ENCODE results near the gene NEU1. TPM values are rescaled to one million over a fixed set of nuclear protein-coding genes. Genes with fewer than 3 reads are reported as not detected.
"Not testable (repeated sequence)": the region's sequence is repeated elsewhere in the genome, so short reads cannot be mapped to it uniquely, and the experiment has no call there.

NEU1 gene
- total RNA-seq, 4 donors from 2014 or later: 13.6 to 23.6 (median 17.3) TPM

GRCh38 chr6:31814677-31815024, 48.0 kb downstream of the NEU1 start:
- H3K36me3 ChIP-seq: no peaks in the 10 kb centered on the region
- H3K9me3 ChIP-seq: no peaks in the 10 kb centered on the region
- 0 to 1% methylated on average over 5 to 9 of the region's 13 CpGs for whole genome bisulfite sequencing, 2 donors
- no peak for TF ChIP-seq CTCF (IDR thresholded peaks at IDR 0.05)
- TF ChIP-seq POLR2A (IDR thresholded peaks at IDR 0.05): peak in 3 of 4 donors; percentile 17 to 28 (median 26)
- intact Hi-C loops (cut with DNase I): no loop called here
- H3K4me1 ChIP-seq: peaks cover 22 to 48% (median 26%) of the 10 kb centered on the region in 3 donors
- H3K27me3 ChIP-seq: no peaks in the 10 kb centered on the region
- H3K4me3 ChIP-seq: peak overlapping the region; percentile 50 to 84 (median 64)
- peak overlapping the region; percentile 91 to 99 (median 97) for H3K27ac ChIP-seq
- peak; percentile 45 for DNase-seq

DNA sequence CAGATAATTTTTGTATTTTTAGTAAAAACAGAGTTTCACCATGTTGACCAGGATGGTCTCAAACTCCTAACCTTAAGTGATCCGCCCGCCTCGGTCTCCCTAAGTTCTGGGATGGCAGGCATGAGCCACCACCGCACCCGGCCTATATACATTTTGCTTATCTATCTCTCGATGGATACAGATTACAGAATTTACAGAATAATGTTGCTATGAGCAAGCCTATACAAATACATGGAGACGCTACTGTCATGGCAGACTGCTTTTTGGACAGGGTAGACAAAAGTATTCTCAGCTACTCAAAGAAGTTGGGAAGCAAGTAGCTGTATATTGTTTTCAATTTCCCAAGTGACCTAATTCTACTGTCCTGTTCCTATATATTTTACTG, 49.2 kb downstream of the NEU1 start:
- no peak for TF ChIP-seq CTCF (IDR thresholded peaks at IDR 0.05)
- TF ChIP-seq POLR2A (IDR thresholded peaks at IDR 0.05): no peak
- H3K27me3 ChIP-seq: no peaks in the 10 kb centered on the region
- DNase-seq: no peak
- H3K4me3 ChIP-seq: peak overlapping the region in 3 of 4 donors; percentile 63 to 84 (median 64)
- peaks cover 11 to 36% (median 14%) of the 10 kb centered on the region in 3 donors for H3K4me1 ChIP-seq
- WGBS, 2 donors: 94 to 95% methylated on average over 7 of the region's 7 CpGs
- H3K36me3 ChIP-seq: no peaks in the 10 kb centered on the region
- intact Hi-C loops (cut with DNase I): no loop called here
- no peaks in the 10 kb centered on the region for H3K9me3 ChIP-seq
- peak overlapping the region; percentile 91 to 99 (median 97) for H3K27ac ChIP-seq

DNA sequence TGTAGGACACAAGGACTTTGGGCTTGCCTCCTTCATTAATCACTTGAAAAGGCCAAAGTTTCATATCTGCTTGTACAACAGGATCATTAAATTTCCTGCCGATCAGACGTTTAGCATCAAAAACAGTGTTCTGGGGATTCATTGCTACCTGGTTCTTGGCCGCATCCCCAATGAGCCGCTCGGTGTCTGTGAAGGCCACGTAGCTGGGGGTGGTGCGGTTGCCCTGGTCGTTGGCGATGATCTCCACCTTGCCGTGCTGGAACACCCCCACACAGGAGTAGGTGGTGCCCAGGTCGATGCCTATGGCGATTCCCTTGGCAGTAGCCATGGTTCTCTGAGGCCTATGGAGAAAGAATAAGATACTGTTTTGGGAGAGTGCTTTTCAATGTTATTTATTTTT, 51.0 kb downstream of the NEU1 start:
- Histone ChIP-seq H3K4me3 (no peak overlapping the region), H3K27ac (no peak overlapping the region), H3K27me3 (no peaks in the 10 kb centered on the region), H3K4me1 (peaks cover 11 to 34% (median 20%) of the 10 kb centered on the region in 3 donors), H3K9me3 (no peaks in the 10 kb centered on the region), H3K36me3 (no peaks in the 10 kb centered on the region)
- intact Hi-C loops (cut with DNase I): no loop called here
- DNase-seq: no peak
- WGBS, 2 donors: 92 to 94% methylated on average over 9 to 12 of the region's 12 CpGs
- TF ChIP-seq POLR2A (IDR thresholded peaks at IDR 0.05) (no peak), CTCF (IDR thresholded peaks at IDR 0.05) (no peak)

- H3K27me3 ChIP-seq; H3K27ac ChIP-seq; intact Hi-C loops (cut with DNase I); H3K36me3 ChIP-seq; DNase-seq; H3K4me3 ChIP-seq; H3K9me3 ChIP-seq: not testable (repeated sequence)
- 83 to 92% methylated on average over 5 to 10 of the region's 10 CpGs for WGBS, 2 donors
- peaks cover 11 to 38% (median 25%) of the 10 kb centered on the region in 3 donors for H3K4me1 ChIP-seq
Observed at GRCh38 chr6:31808599-31808998, 54.0 kb downstream of the NEU1 start.

Small RNA genes within 50 kb of the gene (small RNA-seq; reads per million reads assigned to genes)
- 1,037 to 1,472 (median 1,148) reads per million in 4 donors for gene SNORD48
- 0 reads per million in 4 donors for gene SNORD52

Other genes starting within 250 kb of the NEU1 start
- 10 to 100 TPM in 2 of 4 donors, 1 to 10 TPM in 2; 2.4 to 30.7 (median 15.1) TPM for gene AIF1, start 247.6 kb downstream of the NEU1 start, total RNA-seq
- gene PRRC2A, start 242.1 kb downstream of the NEU1 start, total RNA-seq: 10 to 100 TPM; 42.8 to 84.9 (median 67.7) TPM
- gene BAG6, start 210.2 kb downstream of the NEU1 start, total RNA-seq: 100 to 1,000 TPM; 129 to 217 (median 163) TPM
- gene APOM, start 206.9 kb downstream of the NEU1 start, total RNA-seq: 1 to 10 TPM in 2 of 4 donors, under 1 TPM in 2; 0.67 to 2.1 (median 1.1) TPM
- 10 to 100 TPM; 28.8 to 34.4 (median 31.7) TPM for gene C6orf47, start 202.0 kb downstream of the NEU1 start, total RNA-seq
- 10 to 100 TPM in 2 of 4 donors, 1 to 10 TPM in 2; 6.9 to 16.0 (median 10.9) TPM for gene GPANK1, start 197.8 kb downstream of the NEU1 start, total RNA-seq
- 100 to 1,000 TPM; 155 to 204 (median 186) TPM for gene CSNK2B, start 196.7 kb downstream of the NEU1 start, total RNA-seq
- 1 to 10 TPM in 3 of 4 donors, under 1 TPM in 1; 0.70 to 9.5 (median 4.5) TPM for gene LY6G5B, start 192.8 kb downstream of the NEU1 start, total RNA-seq
- under 1 TPM in 2 of 4 donors, not detected in 2; 0.57 to 0.83 TPM for gene LY6G5C, start 181.8 kb downstream of the NEU1 start, total RNA-seq
- gene ABHD16A, start 159.5 kb downstream of the NEU1 start, total RNA-seq: 10 to 100 TPM; 38.5 to 43.3 (median 40.1) TPM
- gene LY6G6F, start 156.0 kb downstream of the NEU1 start, total RNA-seq: not detected
- gene LY6G6D, start 147.5 kb downstream of the NEU1 start, total RNA-seq: not detected
- 10 to 100 TPM in 1 of 4 donors, 1 to 10 TPM in 2, under 1 TPM in 1; 0.53 to 14.6 (median 2.4) TPM for gene LY6G6C, start 141.1 kb downstream of the NEU1 start, total RNA-seq
- gene MPIG6B, start 139.4 kb downstream of the NEU1 start, total RNA-seq: 1 to 10 TPM in 1 of 4 donors, under 1 TPM in 3; 0.12 to 1.4 (median 0.73) TPM
- gene DDAH2, start 133.5 kb downstream of the NEU1 start, total RNA-seq: 10 to 100 TPM; 16.4 to 59.3 (median 28.2) TPM
- gene CLIC1, start 126.3 kb downstream of the NEU1 start, total RNA-seq: 100 to 1,000 TPM; 289 to 440 (median 365) TPM
- 1 to 10 TPM; 2.3 to 7.9 (median 6.8) TPM for gene MSH5, start 122.8 kb downstream of the NEU1 start, total RNA-seq
- gene SAPCD1, start 100.2 kb downstream of the NEU1 start, total RNA-seq: 1 to 10 TPM in 2 of 4 donors, under 1 TPM in 2; 0.45 to 2.9 (median 1.1) TPM
- under 1 TPM; 0.22 to 0.80 (median 0.58) TPM for gene VWA7, start 85.5 kb downstream of the NEU1 start, total RNA-seq
- 10 to 100 TPM; 35.0 to 72.3 (median 45.5) TPM for gene VARS1, start 67.1 kb downstream of the NEU1 start, total RNA-seq
- gene LSM2, start 55.9 kb downstream of the NEU1 start, total RNA-seq: 10 to 100 TPM; 27.1 to 70.8 (median 36.6) TPM
- gene HSPA1L, start 47.5 kb downstream of the NEU1 start, total RNA-seq: under 1 TPM; 0.35 to 0.97 (median 0.57) TPM
- 100 to 1,000 TPM; 158 to 362 (median 223) TPM for gene HSPA1A, start 47.3 kb downstream of the NEU1 start, total RNA-seq
- 100 to 1,000 TPM; 209 to 553 (median 252) TPM for gene HSPA1B, start 35.1 kb downstream of the NEU1 start, total RNA-seq
- 1 to 10 TPM in 2 of 4 donors, under 1 TPM in 1, not detected in 1; 0.38 to 3.6 (median 1.3) TPM for gene SLC44A4, start 16.2 kb upstream of the NEU1 start, total RNA-seq
- 10 to 100 TPM; 23.4 to 34.5 (median 27.4) TPM for gene EHMT2, start 34.9 kb upstream of the NEU1 start, total RNA-seq
- 1 to 10 TPM in 2 of 4 donors, under 1 TPM in 2; 0.83 to 2.8 (median 1.0) TPM for gene ZBTB12, start 39.3 kb upstream of the NEU1 start, total RNA-seq
- gene C2, start 64.9 kb upstream of the NEU1 start, total RNA-seq: 10 to 100 TPM in 2 of 4 donors, 1 to 10 TPM in 2; 1.1 to 15.2 (median 6.4) TPM
- gene CFB, start 83.3 kb upstream of the NEU1 start, total RNA-seq: 10 to 100 TPM; 10.4 to 81.1 (median 22.4) TPM
- 10 to 100 TPM; 52.6 to 83.9 (median 64.4) TPM for gene NELFE, start 96.2 kb upstream of the NEU1 start, total RNA-seq
- 10 to 100 TPM; 24.6 to 32.4 (median 26.8) TPM for gene SKIC2, start 96.4 kb upstream of the NEU1 start, total RNA-seq
- 10 to 100 TPM in 1 of 4 donors, 1 to 10 TPM in 3; 7.8 to 13.2 (median 8.8) TPM for gene DXO, start 109.3 kb upstream of the NEU1 start, total RNA-seq
- gene C4A, start 119.2 kb upstream of the NEU1 start, total RNA-seq: 10 to 100 TPM in 1 of 4 donors, 1 to 10 TPM in 3; 2.0 to 11.8 (median 5.2) TPM
- 1 to 10 TPM; 2.2 to 7.4 (median 5.2) TPM for gene C4B, start 152.0 kb upstream of the NEU1 start, total RNA-seq
- gene CYP21A2, start 175.6 kb upstream of the NEU1 start, total RNA-seq: under 1 TPM in 1 of 4 donors, not detected in 3; 0.22 TPM
- 100 to 1,000 TPM in 1 of 4 donors, 10 to 100 TPM in 3; 10.5 to 102 (median 31.0) TPM for gene TNXB, start 246.5 kb upstream of the NEU1 start, total RNA-seq

Measured in esophagus squamous epithelium (tissue), 5 donors.